ENCODE measurements around the gene APMAP. TPM values are rescaled to one million over a fixed set of nuclear protein-coding genes. Genes with fewer than 3 reads are reported as not detected.
A peak's percentile ranks its signal among the peaks of the same experiment; 100 is the strongest.

The APMAP gene
- total and polyA plus RNA-seq, 3 donors from 2014 or later = 92.3 to 135 (median 105) TPM

GRCh38 chr20:24995741-24996448 lies 3.3 kb upstream of the APMAP start:
- TF ChIP-seq POLR2A (IDR thresholded peaks at IDR 0.05) (no peak), CTCF (IDR thresholded peaks at IDR 0.05) (no peak)
- no peak for DNase-seq
- H3K27ac ChIP-seq = no peak overlapping the region
- WGBS, 2 donors = 77 to 89% methylated on average over 9 of the region's 9 CpGs
- H3K4me3 ChIP-seq = no peak overlapping the region
- no peaks in the 10 kb centered on the region for H3K27me3 ChIP-seq
- H3K4me1 ChIP-seq = peaks cover 32% of the 10 kb centered on the region
- intact Hi-C loops (cut with DNase I; ENCODE audit: low total_unique reads) = loop anchor here (5.0 kb wide), 1 partner anchor 66 kb away; no protein-coding TSS in a partner anchor
- H3K36me3 ChIP-seq (ENCODE audit: low read depth, missing control alignments) = no peaks in the 10 kb centered on the region
- H3K9me3 ChIP-seq = no peaks in the 10 kb centered on the region

- Histone ChIP-seq H3K27ac (no peak overlapping the region), H3K36me3 (ENCODE audit: low read depth, missing control alignments) (no peaks in the 10 kb centered on the region), H3K9me3 (no peaks in the 10 kb centered on the region), H3K4me3 (no peak overlapping the region), H3K27me3 (no peaks in the 10 kb centered on the region), H3K4me1 (peaks cover 34% of the 10 kb centered on the region)
- TF ChIP-seq POLR2A (IDR thresholded peaks at IDR 0.05) (no peak), CTCF (IDR thresholded peaks at IDR 0.05) (peak; percentile 84 to 93 (median 89))
- intact Hi-C loops (cut with DNase I; ENCODE audit: low total_unique reads) = loop anchor here (5.0 kb wide), 1 partner anchor 68 kb away; no protein-coding TSS in a partner anchor
- DNase-seq = peak; percentile 89
- 21 to 25% methylated on average over 17 to 20 of the region's 20 CpGs for WGBS, 2 donors
Observed at GRCh38 chr20:24994470-24995368, 2.2 kb upstream of the APMAP start.

DNA sequence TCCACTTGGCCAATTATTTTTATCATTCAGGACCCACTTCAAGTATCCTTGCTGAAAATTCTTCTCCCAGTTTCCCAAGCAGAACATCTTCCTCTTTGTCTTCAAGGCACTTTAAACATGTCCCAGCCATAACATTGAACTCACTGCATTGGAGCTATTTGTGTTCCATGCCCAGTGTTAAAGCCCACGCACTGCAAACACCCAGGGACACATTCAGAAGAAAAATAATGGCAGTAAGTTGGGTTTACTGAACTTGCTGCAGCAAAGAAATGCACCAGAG lies 1.6 kb upstream of the APMAP start:
- intact Hi-C loops (cut with DNase I; ENCODE audit: low total_unique reads) = no loop called here
- no peaks in the 10 kb centered on the region for H3K9me3 ChIP-seq
- H3K36me3 ChIP-seq (ENCODE audit: low read depth, missing control alignments) = no peaks in the 10 kb centered on the region
- no peak for DNase-seq
- H3K27ac ChIP-seq = no peak overlapping the region
- TF ChIP-seq POLR2A (IDR thresholded peaks at IDR 0.05) = no peak
- TF ChIP-seq CTCF (IDR thresholded peaks at IDR 0.05) = no peak
- H3K4me3 ChIP-seq = no peak overlapping the region
- WGBS, 2 donors = 36 to 42% methylated on average over 1 of the region's 1 CpG
- no peaks in the 10 kb centered on the region for H3K27me3 ChIP-seq
- H3K4me1 ChIP-seq = peaks cover 34% of the 10 kb centered on the region

DNA sequence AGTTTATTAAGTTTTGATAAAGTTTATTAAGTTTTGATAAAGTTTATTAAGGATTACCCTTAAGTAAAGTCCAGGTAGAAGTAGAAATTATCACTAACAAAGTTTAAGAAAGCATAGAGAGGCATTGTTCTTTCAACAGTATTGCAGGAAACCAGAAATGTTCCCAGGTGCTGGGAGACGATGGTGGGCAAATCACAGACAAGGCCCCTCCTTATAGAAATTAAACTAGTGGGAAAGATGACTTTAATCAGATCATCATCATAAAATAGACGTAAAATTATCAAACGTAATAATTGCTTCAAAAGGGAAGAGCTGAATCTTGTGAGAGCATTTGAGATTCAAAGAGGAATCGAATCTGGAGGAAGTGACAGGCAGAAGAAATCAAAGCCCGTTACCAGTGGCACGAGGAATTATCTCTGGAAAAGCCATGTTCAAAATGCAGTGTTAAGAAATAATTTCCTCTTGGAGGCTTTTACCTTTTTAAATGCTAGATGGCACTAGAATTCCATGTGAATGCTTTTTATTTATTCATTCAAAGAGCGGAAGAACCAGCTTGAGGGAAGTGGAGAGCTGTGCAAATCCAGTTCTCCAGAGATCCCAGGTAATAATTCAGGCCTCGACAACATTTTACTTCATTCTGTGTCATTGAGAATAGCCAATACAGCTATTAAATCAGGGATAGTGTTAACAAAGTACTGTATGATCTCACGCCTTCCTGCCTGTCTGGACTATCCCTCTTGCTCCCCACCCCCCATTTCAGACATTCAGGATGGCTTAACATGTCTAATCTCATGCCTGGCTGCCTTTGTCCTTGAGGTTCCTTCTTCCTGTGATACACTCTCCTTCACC lies 1.0 kb upstream of the APMAP start:
- H3K4me3 ChIP-seq = peak overlapping the region; percentile 76 to 88
- no peaks in the 10 kb centered on the region for H3K9me3 ChIP-seq
- no peak for DNase-seq
- TF ChIP-seq CTCF (IDR thresholded peaks at IDR 0.05) = peak; percentile 26 to 27 (median 26)
- no peak for TF ChIP-seq POLR2A (IDR thresholded peaks at IDR 0.05)
- 12 to 14% methylated on average over 9 of the region's 9 CpGs for WGBS, 2 donors
- no peaks in the 10 kb centered on the region for H3K27me3 ChIP-seq
- intact Hi-C loops (cut with DNase I; ENCODE audit: low total_unique reads) = no loop called here
- H3K4me1 ChIP-seq = peaks cover 34% of the 10 kb centered on the region
- H3K36me3 ChIP-seq (ENCODE audit: low read depth, missing control alignments) = no peaks in the 10 kb centered on the region
- H3K27ac ChIP-seq = peak overlapping the region; percentile 89 to 93

All from testis (tissue), 3 donors.